Skeletal muscle tissue (tissue), 4 donors: Measurements from ENCODE around the gene SLC10A6. TPM values are rescaled to one million over a fixed set of nuclear protein-coding genes. Genes with fewer than 3 reads are reported as not detected.

Experiments
- H3K27ac ChIP-seq: one replicate; pipeline ENCODE4 v1.7.0; 2013; ENCODE audit warnings: mild to moderate bottlenecking, low read depth, low read length, inconsistent platforms
- H3K27me3 ChIP-seq, 3 donors: one replicate each; pipeline ENCODE4 v1.7.0; 2013; ENCODE audit warnings: low read length in 3 of 3; ENCODE audit not compliant: control insufficient read depth in 3 of 3, insufficient read depth in 3 of 3
- H3K36me3 ChIP-seq, 3 donors: one replicate each; pipeline ENCODE4 v1.7.0; 2013; ENCODE audit warnings: low read length in 3 of 3; ENCODE audit not compliant: control insufficient read depth in 3 of 3, insufficient read depth in 3 of 3
- H3K4me1 ChIP-seq, 3 donors: one replicate each; pipeline ENCODE4 v1.7.0; 2013; ENCODE audit warnings: low read length in 3 of 3, mild to moderate bottlenecking in 3 of 3; ENCODE audit not compliant: control insufficient read depth in 3 of 3, insufficient read depth in 3 of 3
- H3K4me3 ChIP-seq, 3 donors: one replicate each; pipeline ENCODE4 v1.7.0; 2013; ENCODE audit warnings: low read length in 3 of 3
- H3K9ac ChIP-seq, 3 donors: one replicate each; pipeline ENCODE4 v1.7.0; 2013; ENCODE audit warnings: low read length in 3 of 3, mild to moderate bottlenecking in 3 of 3, moderate library complexity in 2 of 3, low read depth in 1 of 3
- H3K9me3 ChIP-seq, 3 donors: one replicate each; pipeline ENCODE4 v1.7.0; 2013; ENCODE audit warnings: low read length in 3 of 3; ENCODE audit not compliant: control insufficient read depth in 3 of 3
- total RNA-seq: library from RNA; depleted of rRNA; stranded (reverse); fragments of >200 nt; gene quantifications from one replicate; pipeline ENCODE4 v1.2.3, GENCODE V29; 2014
- donor health status: Osteomylitis.

SLC10A6 gene
- total RNA-seq, 1 donor from 2014 or later: 0.52 TPM

DNA sequence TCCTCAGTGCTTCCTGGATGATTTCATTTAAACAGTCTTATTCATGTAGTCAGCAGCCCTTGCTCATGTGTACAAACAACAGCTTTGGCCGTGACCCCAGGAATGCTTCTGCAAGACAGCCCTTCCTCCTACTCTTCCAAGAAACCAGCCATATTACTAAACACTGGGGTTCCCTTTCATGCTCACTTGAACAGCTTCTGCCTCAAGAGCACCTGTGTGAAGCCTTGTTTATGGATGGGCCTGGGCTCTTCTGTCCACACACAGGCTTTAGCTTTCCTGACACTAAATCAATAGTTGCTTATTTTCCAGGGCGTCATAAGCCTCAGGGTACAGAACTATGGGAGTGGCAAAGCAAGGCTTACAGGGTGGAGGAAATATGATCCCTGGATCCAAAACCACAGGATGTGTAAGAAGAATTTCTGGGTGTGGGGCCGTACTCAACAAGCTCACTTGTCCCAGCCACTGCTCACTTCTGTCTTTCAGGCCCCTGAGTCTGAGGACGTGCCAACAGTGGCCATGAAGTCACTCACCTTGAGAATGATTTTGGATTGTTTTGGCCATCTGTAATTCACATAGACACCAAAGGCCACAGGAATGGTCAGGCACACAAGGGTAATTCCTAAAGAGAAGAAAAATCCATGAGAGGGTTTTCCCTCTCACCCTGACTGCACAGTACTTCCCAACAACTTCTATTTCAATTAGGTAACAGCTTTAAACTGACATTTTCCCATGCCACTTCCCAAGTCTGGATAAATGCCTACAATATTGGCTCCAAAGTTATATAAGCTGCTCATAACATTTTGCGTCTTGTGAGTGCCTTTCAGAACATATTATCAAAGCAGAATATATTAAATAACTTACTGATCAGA lies 17.7 kb downstream of the SLC10A6 start:
- Histone ChIP-seq H3K27ac (no peak overlapping the region), H3K36me3 (peaks cover 2 to 7% (median 4%) of the 10 kb centered on the region in 3 donors), H3K4me3 (no peak overlapping the region), H3K9ac (no peak overlapping the region), H3K27me3 (no peaks in the 10 kb centered on the region), H3K9me3 (no peaks in the 10 kb centered on the region), H3K4me1 (no peaks in the 10 kb centered on the region)

DNA sequence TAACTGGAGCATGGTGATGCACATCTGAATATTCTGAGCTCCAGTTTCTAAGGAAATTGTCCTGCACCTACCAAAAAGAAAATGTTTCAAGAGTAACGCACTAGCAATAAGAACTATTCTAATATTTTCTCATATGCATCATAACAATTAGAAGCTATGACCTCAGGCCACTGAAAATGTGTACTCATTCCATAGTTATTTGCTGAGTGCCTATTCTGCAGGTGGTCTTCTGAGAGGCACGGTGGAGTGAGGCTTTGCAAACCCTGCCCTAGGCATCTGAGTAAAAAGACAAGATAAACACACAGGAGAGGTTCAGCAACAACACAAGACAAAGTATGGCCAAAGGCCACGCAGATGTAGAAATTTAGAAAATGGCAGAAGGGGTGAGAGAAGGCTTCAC lies 23.7 kb downstream of the SLC10A6 start:
- Histone ChIP-seq H3K36me3 (peaks cover 5 to 11% (median 7%) of the 10 kb centered on the region in 3 donors), H3K4me1 (no peaks in the 10 kb centered on the region), H3K4me3 (no peak overlapping the region), H3K27me3 (no peaks in the 10 kb centered on the region), H3K9ac (no peak overlapping the region), H3K9me3 (no peaks in the 10 kb centered on the region), H3K27ac (no peak overlapping the region)

DNA sequence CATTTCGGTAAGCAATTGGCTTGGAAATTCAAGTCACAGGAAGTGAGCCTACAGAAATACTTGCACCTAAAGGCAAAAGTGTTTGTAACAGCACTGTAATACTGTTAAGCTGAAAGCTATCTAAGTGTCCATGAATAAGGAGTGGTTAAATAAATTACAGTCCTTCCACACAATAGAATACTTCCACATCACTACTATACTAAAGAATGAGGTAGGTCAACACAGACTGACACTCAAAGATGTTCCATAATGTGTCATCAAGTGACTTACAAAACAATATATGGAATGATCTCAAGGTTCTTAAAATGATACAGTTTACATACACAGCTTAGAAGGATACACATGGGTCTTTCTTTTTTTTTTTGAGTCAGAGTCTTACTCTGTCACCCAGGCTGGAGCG lies 27.0 kb downstream of the SLC10A6 start:
- Histone ChIP-seq H3K27ac (no peak overlapping the region), H3K4me3 (no peak overlapping the region), H3K36me3 (peaks cover 3 to 8% (median 3%) of the 10 kb centered on the region in 3 donors), H3K9ac (no peak overlapping the region), H3K4me1 (peaks cover 0 to 3% (median 0%) of the 10 kb centered on the region in 3 donors), H3K27me3 (no peaks in the 10 kb centered on the region), H3K9me3 (no peaks in the 10 kb centered on the region)

DNA sequence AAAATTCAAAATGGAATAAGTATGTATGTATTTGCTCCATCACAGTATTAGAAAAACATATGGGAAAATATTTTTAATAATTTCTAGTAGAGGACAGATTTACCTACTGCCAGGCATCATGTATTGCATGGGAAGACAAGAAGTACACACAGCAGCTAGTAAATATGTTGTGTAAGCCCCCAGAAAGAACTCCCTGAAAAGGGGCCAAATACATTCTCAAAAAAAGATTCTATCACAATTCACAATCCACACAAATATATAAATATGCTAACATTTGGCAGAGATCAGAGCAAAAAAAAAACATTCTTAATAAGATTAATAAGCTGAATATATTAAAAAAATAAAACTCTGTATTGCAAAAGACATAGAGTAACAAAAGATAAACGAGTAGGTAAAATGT lies 28.0 kb downstream of the SLC10A6 start:
- no peak overlapping the region for H3K27ac ChIP-seq
- H3K36me3 ChIP-seq: peaks cover 3 to 7% (median 3%) of the 10 kb centered on the region in 3 donors
- no peak overlapping the region for H3K4me3 ChIP-seq
- H3K27me3 ChIP-seq: no peaks in the 10 kb centered on the region
- peaks cover 0 to 3% (median 0%) of the 10 kb centered on the region in 3 donors for H3K4me1 ChIP-seq
- no peak overlapping the region for H3K9ac ChIP-seq
- H3K9me3 ChIP-seq: no peaks in the 10 kb centered on the region

DNA sequence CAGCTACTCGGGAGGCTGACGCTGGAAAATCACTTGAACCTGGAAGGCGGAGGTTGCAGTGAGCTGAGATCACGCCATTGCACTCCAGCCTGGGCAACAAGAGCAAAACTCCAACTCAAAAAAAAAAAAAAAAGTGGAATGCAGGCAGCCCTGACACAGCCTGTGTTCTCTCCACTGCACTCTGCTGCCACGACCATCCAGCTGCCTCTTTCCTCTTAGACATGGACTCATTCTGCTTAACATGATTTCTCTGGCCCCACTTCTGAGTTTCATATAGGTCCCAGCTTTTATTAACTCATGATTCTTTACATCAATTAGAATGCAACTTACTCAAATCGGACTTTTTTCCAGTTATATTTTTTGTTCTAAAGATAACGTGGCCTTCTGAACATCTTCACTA lies 29.6 kb downstream of the SLC10A6 start:
- no peak overlapping the region for H3K4me3 ChIP-seq
- H3K4me1 ChIP-seq: peaks cover 0 to 3% (median 2%) of the 10 kb centered on the region in 3 donors
- no peak overlapping the region for H3K9ac ChIP-seq
- no peaks in the 10 kb centered on the region for H3K9me3 ChIP-seq
- H3K27me3 ChIP-seq: no peaks in the 10 kb centered on the region
- no peak overlapping the region for H3K27ac ChIP-seq
- H3K36me3 ChIP-seq: peaks cover 0 to 3% (median 2%) of the 10 kb centered on the region in 3 donors

DNA sequence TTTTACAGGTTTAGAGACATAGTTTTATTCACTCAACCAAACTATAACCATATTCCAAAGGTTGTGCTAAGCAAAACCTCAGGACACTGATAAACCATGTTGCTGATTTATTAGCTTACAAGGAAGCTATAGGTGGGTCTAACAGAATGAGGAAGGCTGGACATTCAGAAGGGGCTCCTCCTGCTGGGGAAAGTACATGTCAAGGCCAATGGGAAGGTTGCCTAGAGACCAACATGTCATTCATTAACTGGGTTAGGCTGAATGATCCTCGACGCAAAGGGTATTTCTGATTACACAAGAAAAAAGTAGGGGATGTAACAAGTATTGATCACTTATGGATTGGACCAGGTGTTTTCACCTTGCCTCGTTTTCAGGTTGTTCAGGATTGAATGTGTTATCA lies 30.3 kb downstream of the SLC10A6 start:
- H3K9me3 ChIP-seq: no peaks in the 10 kb centered on the region
- peaks cover 0 to 3% (median 2%) of the 10 kb centered on the region in 3 donors for H3K4me1 ChIP-seq
- no peak overlapping the region for H3K9ac ChIP-seq
- peaks cover 0 to 2% (median under 1%) of the 10 kb centered on the region in 3 donors for H3K36me3 ChIP-seq
- no peaks in the 10 kb centered on the region for H3K27me3 ChIP-seq
- H3K27ac ChIP-seq: no peak overlapping the region
- no peak overlapping the region for H3K4me3 ChIP-seq

DNA sequence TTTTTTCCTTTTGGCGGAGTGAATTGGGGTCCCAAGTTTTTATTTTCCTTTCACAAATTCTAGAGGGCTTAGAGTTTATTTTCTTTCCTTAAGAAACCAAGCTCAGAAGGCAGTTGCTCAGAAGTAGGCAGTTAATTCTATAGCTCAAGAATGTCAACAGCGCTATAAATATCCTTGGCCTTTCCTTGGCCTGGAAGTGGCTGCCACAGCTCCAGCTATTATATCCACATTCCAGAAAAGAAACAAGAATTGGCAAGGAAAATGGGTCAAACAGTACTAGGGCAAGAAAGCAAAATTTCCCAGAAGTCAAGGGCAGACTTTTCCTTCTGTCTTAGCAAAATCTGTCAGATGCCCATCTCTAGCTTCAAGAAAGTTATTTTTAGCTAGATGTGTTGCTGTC lies 31.0 kb downstream of the SLC10A6 start:
- no peaks in the 10 kb centered on the region for H3K27me3 ChIP-seq
- H3K9me3 ChIP-seq: no peaks in the 10 kb centered on the region
- H3K9ac ChIP-seq: no peak overlapping the region
- H3K4me1 ChIP-seq: peaks cover 0 to 3% (median 2%) of the 10 kb centered on the region in 3 donors
- no peak overlapping the region for H3K27ac ChIP-seq
- H3K36me3 ChIP-seq: no peaks in the 10 kb centered on the region
- no peak overlapping the region for H3K4me3 ChIP-seq

DNA sequence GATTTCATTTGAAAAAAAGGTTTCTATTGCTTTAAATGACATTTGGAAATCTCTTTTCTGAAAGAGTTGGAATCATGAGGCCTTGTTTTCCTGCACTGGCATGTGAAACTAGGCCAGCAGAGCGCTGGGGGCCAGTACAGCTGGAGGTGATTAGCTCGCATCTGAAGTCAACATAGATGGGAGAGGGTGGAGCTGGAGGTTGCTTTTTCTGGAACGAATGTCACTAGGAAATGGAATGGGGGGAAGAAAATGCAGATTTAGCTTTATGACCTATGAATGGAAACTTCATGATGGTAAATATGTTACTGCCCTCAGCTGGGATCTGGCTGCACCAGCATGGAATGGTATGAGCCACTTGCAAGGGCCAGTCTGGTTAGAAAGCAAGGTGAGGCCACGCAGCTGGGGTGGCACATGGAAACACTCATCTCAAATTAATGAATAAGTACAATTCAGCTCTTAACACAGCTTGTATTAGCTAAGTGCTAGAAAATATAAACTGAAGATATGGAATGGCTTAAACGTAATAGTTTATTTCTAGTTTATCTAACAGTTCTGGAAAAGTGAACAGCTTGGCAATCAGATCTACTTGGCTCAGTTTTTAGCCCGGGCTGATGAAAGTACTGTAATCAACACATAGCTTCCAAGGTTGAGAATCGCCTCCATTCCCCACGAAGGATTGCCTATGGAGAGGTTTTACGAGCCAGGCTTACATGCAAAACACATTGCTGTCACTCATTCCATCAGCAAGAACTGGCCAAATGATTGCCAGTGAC lies 32.5 kb downstream of the SLC10A6 start:
- Histone ChIP-seq H3K27me3 (no peaks in the 10 kb centered on the region), H3K4me1 (peaks cover 0 to 3% (median 2%) of the 10 kb centered on the region in 3 donors), H3K4me3 (no peak overlapping the region), H3K36me3 (no peaks in the 10 kb centered on the region), H3K9ac (no peak overlapping the region), H3K27ac (no peak overlapping the region), H3K9me3 (no peaks in the 10 kb centered on the region)

DNA sequence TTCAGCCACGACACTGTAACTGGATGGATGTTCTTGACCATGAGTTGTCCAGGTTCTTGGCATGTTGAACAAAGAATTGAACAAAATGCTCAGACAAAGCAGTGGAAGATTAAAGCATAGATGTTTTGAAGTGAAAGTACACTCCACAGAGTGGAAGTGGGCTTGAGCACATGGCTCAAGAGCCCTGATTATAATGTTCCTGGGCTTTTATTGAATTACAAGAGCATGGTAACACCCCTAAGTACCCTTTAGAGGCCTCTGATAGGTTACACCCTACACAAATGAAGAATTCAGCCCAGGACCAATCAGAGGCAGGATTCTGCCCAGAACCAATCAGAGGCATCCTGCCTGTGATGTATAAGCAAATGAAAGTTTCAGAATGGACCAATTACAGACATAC lies 33.5 kb downstream of the SLC10A6 start:
- Histone ChIP-seq H3K36me3 (no peaks in the 10 kb centered on the region), H3K4me3 (no peak overlapping the region), H3K9ac (no peak overlapping the region), H3K9me3 (no peaks in the 10 kb centered on the region), H3K27ac (peak overlapping the region; percentile 10), H3K4me1 (peaks cover 0 to 3% (median 2%) of the 10 kb centered on the region in 3 donors), H3K27me3 (no peaks in the 10 kb centered on the region)

DNA sequence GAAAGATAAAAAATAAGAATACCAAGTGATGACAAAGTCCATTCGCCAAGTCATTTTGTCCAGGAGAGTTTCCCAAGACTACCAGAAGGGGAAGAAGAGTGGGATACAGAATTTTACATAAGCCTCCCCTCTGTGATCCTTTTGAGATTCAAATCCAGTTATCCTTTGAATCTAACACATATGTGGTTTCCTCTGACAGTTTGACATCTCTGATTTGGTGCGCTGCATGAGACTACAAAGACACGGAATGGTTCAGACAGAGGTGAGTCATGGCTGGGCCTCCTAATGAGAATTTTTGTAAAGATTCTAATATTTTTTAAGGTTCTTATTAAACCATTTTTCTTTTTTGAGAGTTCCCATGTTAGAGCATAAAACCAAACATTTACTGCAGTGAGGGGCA lies 38.3 kb downstream of the SLC10A6 start:
- H3K4me1 ChIP-seq: peaks cover 0 to under 1% (median 0%) of the 10 kb centered on the region in 3 donors
- no peak overlapping the region for H3K9ac ChIP-seq
- no peak overlapping the region for H3K4me3 ChIP-seq
- no peaks in the 10 kb centered on the region for H3K9me3 ChIP-seq
- no peak overlapping the region for H3K27ac ChIP-seq
- no peaks in the 10 kb centered on the region for H3K36me3 ChIP-seq
- no peaks in the 10 kb centered on the region for H3K27me3 ChIP-seq
